ENCODE results near the gene MT1X. TPM values are rescaled to one million over a fixed set of nuclear protein-coding genes. Genes with fewer than 3 reads are reported as not detected.
A peak's percentile ranks its signal among the peaks of the same experiment; 100 is the strongest.

Gene MT1X
- total RNA-seq, 2 experiments from 2014 or later: 52.5 to 54.2 TPM

DNA sequence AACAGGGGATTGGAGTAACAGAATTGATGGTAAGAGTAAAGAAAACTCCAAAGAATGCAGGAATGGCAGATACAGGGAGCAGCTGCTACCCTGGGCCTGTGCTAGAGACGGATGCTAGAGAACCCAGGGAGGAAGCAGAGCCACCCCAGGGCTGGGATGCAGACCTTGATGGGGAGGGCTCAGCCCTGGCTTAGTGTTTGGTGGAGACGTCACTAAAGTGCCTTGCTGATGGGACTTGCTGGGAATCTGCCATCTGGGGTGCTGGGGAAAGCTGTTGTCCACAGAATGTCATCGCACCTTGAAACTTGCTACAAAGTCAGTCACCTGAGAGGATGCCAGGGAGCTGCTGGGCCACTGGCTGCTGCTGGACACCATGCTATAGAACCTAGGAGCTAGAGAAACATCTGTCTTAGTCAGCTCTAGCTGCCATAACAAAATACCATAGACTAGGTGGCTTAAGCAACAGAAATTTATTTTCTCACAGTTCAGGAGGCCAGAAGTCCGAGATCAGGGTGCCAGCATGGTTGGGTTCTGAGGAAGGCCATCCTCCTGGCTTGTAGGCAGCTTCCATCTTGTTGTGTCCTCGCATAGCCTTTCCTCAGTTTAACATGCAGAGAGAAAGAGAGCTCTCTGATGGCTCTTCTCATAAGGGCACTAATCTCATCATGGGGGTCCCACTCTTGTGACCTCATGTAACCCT, 15.3 kb downstream of the MT1X start:
- H3K36me3 Mint-ChIP-seq (ENCODE audit: low read depth): no peaks in the 10 kb centered on the region
- peaks cover 11% of the 10 kb centered on the region for H3K4me1 Mint-ChIP-seq (ENCODE audit: low read depth)
- ATAC-seq (no peak), DNase-seq (no peak)
- H3K27ac Mint-ChIP-seq: no peak overlapping the region
- H3K4me3 Mint-ChIP-seq: no peak overlapping the region
- TF ChIP-seq, protein P1, sequence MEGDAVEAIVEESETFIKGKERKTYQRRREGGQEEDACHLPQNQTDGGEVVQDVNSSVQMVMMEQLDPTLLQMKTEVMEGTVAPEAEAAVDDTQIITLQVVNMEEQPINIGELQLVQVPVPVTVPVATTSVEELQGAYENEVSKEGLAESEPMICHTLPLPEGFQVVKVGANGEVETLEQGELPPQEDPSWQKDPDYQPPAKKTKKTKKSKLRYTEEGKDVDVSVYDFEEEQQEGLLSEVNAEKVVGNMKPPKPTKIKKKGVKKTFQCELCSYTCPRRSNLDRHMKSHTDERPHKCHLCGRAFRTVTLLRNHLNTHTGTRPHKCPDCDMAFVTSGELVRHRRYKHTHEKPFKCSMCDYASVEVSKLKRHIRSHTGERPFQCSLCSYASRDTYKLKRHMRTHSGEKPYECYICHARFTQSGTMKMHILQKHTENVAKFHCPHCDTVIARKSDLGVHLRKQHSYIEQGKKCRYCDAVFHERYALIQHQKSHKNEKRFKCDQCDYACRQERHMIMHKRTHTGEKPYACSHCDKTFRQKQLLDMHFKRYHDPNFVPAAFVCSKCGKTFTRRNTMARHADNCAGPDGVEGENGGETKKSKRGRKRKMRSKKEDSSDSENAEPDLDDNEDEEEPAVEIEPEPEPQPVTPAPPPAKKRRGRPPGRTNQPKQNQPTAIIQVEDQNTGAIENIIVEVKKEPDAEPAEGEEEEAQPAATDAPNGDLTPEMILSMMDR (IDR thresholded peaks at IDR 0.05): no peak
- no peaks in the 10 kb centered on the region for H3K27me3 Mint-ChIP-seq
- no peaks in the 10 kb centered on the region for H3K9me3 Mint-ChIP-seq
- POLR2A ChIA-PET: interaction anchor here (0.9 to 1.3 kb wide), 2 partner anchors 15 to 270 kb away, joined by 3 to 4 read pairs; partner anchors contain the start of gene MT1X
- CTCF ChIA-PET: interaction anchor here (0.9 to 5.6 kb wide), 3 partner anchors 13 to 121 kb away, joined by 3 to 30 read pairs (median 3); no protein-coding TSS in a partner anchor
- intact Hi-C loops (cut with micrococcal nuclease): no loop called here

DNA sequence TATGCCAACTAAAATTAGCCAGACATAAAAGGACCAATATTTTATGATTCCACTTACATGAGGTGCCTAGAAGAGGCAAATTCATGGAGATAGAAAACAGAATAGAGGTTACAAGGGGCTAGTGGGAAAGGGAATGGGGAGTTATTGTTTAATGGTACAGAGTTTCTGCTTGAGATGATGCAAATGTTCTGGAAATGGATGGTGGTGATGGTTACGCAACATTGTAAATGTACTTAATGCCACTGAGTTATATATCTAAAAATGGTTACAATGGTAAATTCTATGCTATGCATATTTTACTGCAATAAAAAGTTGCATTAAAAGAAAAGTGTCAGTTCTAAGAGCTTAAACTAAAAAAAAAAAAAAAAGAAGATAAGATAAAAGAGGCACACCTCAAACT, 17.9 kb downstream of the MT1X start:
- H3K27ac Mint-ChIP-seq: no peak overlapping the region

DNA sequence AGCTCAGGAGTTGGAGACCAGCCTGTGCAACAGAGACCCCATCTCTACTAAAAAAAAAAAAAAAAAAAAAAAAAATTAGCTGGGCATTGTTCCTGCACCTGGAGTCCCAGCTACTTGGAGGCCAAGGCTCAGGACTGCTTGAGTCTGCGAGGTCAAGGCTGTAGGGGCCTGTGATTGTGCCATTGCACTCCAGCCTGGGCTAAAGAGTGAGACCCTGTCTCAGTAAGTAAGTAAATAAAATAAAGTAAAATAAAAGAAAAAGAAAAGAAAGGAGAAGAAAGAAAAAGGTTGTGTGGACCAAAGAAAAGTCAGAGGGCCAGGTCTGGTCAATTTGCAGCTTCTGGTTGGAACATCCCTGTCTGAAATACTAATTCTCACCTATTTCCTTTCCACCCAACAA, 18.4 kb downstream of the MT1X start:
- intact Hi-C loops (cut with micrococcal nuclease): no loop called here
- no peak for ATAC-seq

More for the DNA sequence above, 17.9 kb downstream of the MT1X start:
- DNase-seq (no peak), ATAC-seq (no peak)
- H3K27me3 Mint-ChIP-seq: no peaks in the 10 kb centered on the region
- TF ChIP-seq, protein P1 (IDR thresholded peaks at IDR 0.05): no peak
- ChIA-PET POLR2A (interaction anchor here (1.3 kb wide), 1 partner anchor 24 kb away, joined by 5 read pairs; no protein-coding TSS in a partner anchor), CTCF (interaction anchor here (0.9 to 5.2 kb wide), 5 partner anchors 27 to 193 kb away, joined by 3 to 130 read pairs (median 27); no protein-coding TSS in a partner anchor)
- intact Hi-C loops (cut with micrococcal nuclease): no loop called here
- no peaks in the 10 kb centered on the region for H3K9me3 Mint-ChIP-seq
- H3K4me1 Mint-ChIP-seq (ENCODE audit: low read depth): peaks cover 12% of the 10 kb centered on the region
- no peak overlapping the region for H3K4me3 Mint-ChIP-seq
- no peaks in the 10 kb centered on the region for H3K36me3 Mint-ChIP-seq (ENCODE audit: low read depth)

DNA sequence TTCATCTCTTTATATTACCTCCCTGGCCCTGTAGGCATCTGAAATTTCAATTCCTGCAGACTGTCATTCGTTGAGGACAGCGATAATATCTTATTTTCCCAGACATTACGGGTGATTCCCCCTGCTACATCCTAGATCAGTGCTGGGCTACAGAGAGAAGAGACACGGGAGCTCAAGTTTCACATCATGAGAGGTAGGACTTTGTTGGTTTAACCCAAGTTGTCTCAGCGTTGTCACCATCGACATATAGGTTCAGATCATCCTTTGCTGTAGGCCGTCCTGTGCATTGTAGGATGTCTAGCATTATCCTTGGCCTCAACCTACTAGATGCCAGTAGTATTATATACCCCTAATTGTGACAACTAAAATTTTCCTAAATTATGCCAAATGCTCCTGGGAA, 19.3 kb downstream of the MT1X start:
- no peaks in the 10 kb centered on the region for H3K9me3 Mint-ChIP-seq
- H3K36me3 Mint-ChIP-seq (ENCODE audit: low read depth): no peaks in the 10 kb centered on the region
- CTCF ChIA-PET: interaction anchor here (0.6 to 5.2 kb wide), 54 partner anchors 8 to 204 kb away, joined by 3 to 130 read pairs (median 6); partner anchors contain the start of genes BBS2, MT1E, MT1G and MT1H
- no peaks in the 10 kb centered on the region for H3K27me3 Mint-ChIP-seq
- no peak for DNase-seq
- POLR2A ChIA-PET: interaction anchor here (0.8 to 1.3 kb wide), 7 partner anchors 16 to 125 kb away, joined by 3 to 7 read pairs (median 3); partner anchors contain the start of genes MT1G and MT2A
- no peak overlapping the region for H3K4me3 Mint-ChIP-seq
- TF ChIP-seq, protein P1 (IDR thresholded peaks at IDR 0.05): no peak
- intact Hi-C loops (cut with micrococcal nuclease): no loop called here
- no peak for ATAC-seq
- peak overlapping the region; percentile 34 for H3K27ac Mint-ChIP-seq
- H3K4me1 Mint-ChIP-seq (ENCODE audit: low read depth): peaks cover 22% of the 10 kb centered on the region

More for the DNA sequence above, 18.4 kb downstream of the MT1X start:
- DNase-seq: no peak
- Mint-ChIP-seq H3K9me3 (no peaks in the 10 kb centered on the region), H3K27me3 (no peaks in the 10 kb centered on the region), H3K27ac (no peak overlapping the region), H3K4me3 (no peak overlapping the region), H3K36me3 (ENCODE audit: low read depth) (no peaks in the 10 kb centered on the region), H3K4me1 (ENCODE audit: low read depth) (peaks cover 16% of the 10 kb centered on the region)
- TF ChIP-seq, protein P1 (IDR thresholded peaks at IDR 0.05): no peak
- POLR2A ChIA-PET: interaction anchor here (1.0 to 1.3 kb wide), 2 partner anchors 16 to 24 kb away, joined by 4 to 5 read pairs; no protein-coding TSS in a partner anchor
- CTCF ChIA-PET: interaction anchor here (0.9 to 5.2 kb wide), 10 partner anchors 18 to 194 kb away, joined by 3 to 130 read pairs (median 16); partner anchors contain the start of gene MT1X

All from activated CD8-positive, alpha-beta T cell treated with anti-CD3 and anti-CD28 coated beads for 36 hours (primary cell).